Measurements from ENCODE around the gene SNX2.

DNA sequence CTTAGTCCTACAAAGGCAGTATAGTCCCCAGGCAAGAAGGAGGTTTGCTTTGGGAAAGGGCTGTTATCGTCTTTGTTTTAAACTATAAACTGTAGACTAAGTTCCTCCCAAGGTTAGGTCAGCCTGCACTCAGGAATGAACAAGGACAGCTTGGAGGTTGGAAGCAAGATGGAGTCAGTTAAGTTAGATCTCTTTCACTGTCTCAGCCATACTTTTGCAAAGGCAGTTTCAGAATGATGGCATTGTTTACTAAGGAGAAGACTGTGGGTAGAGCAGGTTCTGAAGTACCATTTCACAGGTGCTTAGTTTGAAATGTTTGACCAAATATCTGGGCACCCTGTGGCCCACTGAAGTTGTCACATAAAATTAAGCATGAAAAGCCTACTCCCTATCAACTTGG lies 90.0 kb downstream of the SNX2 start:
- TF ChIP-seq POLR2A (IDR thresholded peaks at IDR 0.05) = no peak
- TF ChIP-seq, protein P1, sequence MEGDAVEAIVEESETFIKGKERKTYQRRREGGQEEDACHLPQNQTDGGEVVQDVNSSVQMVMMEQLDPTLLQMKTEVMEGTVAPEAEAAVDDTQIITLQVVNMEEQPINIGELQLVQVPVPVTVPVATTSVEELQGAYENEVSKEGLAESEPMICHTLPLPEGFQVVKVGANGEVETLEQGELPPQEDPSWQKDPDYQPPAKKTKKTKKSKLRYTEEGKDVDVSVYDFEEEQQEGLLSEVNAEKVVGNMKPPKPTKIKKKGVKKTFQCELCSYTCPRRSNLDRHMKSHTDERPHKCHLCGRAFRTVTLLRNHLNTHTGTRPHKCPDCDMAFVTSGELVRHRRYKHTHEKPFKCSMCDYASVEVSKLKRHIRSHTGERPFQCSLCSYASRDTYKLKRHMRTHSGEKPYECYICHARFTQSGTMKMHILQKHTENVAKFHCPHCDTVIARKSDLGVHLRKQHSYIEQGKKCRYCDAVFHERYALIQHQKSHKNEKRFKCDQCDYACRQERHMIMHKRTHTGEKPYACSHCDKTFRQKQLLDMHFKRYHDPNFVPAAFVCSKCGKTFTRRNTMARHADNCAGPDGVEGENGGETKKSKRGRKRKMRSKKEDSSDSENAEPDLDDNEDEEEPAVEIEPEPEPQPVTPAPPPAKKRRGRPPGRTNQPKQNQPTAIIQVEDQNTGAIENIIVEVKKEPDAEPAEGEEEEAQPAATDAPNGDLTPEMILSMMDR (IDR thresholded peaks at IDR 0.05) = no peak

All from vagina (tissue), 2 donors.